Activated CD4-positive, alpha-beta T cell treated with anti-CD3 and anti-CD28 coated beads for 36 hours (primary cell): ENCODE data around the gene FBLN1. TPM values are rescaled to one million over a fixed set of nuclear protein-coding genes. Genes with fewer than 3 reads are reported as not detected.

ENCODE experiments used
- ATAC-seq: fragments of 200-7000 bp; cut with Tn5 transposase; one replicate; pipeline ENCODE4 v1.10.0; 2021; ENCODE audit warnings: mild to moderate bottlenecking, moderate library complexity
- CTCF ChIA-PET: fragments of 350-600 bp; sonication (Branson Sonifier 250); formaldehyde crosslinking; loops from one replicate; lab custom pipeline; 2021; ENCODE audit warnings: antibody characterized with exemption; lab: Charles Lee
- POLR2A ChIA-PET: fragments of 350-600 bp; sonication (Branson Sonifier 250); formaldehyde crosslinking; loops from one replicate; lab custom pipeline; 2021; ENCODE audit warnings: antibody characterized with exemption, inconsistent platforms; lab: Charles Lee
- DNase-seq: peaks from one replicate; pipeline ENCODE4 v3.0.0-alpha.2; 2020
- H3K27ac Mint-ChIP-seq: one replicate; pipeline ENCODE4 v1.8.0; 2021; ENCODE audit warnings: mixed read lengths
- H3K27me3 Mint-ChIP-seq: one replicate; pipeline ENCODE4 v1.8.0; 2021; ENCODE audit warnings: mixed read lengths
- H3K36me3 Mint-ChIP-seq: one replicate; pipeline ENCODE4 v1.8.0; 2021; ENCODE audit warnings: low read depth, mixed read lengths
- H3K4me1 Mint-ChIP-seq: one replicate; pipeline ENCODE4 v1.8.0; 2021; ENCODE audit warnings: mixed read lengths
- H3K4me3 Mint-ChIP-seq: one replicate; pipeline ENCODE4 v1.8.0; 2021; ENCODE audit warnings: mild to moderate bottlenecking, moderate library complexity, mixed read lengths
- H3K9me3 Mint-ChIP-seq: one replicate; pipeline ENCODE4 v1.8.0; 2021; ENCODE audit warnings: low read depth, mixed read lengths
- intact Hi-C, 2 experiments: fragments of 100-400 bp; cut with DNase I in 1 of 2; cut with micrococcal nuclease in 1 of 2; formaldehyde crosslinking; loops; one replicate each; pipeline versions ENCODE4 v1.14.2 to v1.15.1; 2022 to 2024; cut with DNase I, micrococcal nuclease
- total RNA-seq, 2 experiments: library from RNA; stranded (reverse); gene quantifications; one replicate each; pipeline ENCODE4 v1.2.3, GENCODE V29; 2021

The FBLN1 gene
- total RNA-seq, 2 experiments from 2014 or later: not detected

DNA sequence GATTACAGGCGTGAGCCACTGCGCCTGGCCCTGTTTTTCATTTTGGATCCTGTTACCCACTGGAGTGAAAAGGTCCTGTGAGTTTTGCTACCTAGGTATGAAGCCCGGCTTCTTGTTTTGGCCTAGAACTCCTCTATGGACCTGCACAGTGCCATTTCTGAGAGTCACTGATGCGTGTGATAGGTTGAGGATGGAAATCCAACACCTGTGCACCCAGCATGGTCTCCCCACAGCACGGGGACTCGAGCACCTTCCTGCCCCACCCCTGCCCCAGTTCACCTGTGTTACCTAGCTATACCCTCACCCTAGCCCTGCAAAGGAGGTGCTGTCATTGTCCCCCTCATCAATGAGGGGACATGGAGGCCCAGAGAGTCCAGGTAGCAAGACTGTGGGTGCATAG lies 5.1 kb downstream of the FBLN1 start:
- Mint-ChIP-seq H3K27me3 (peaks cover 19% of the 10 kb centered on the region), H3K9me3 (no peaks in the 10 kb centered on the region), H3K27ac (no peak overlapping the region), H3K4me3 (no peak overlapping the region), H3K36me3 (no peaks in the 10 kb centered on the region), H3K4me1 (no peaks in the 10 kb centered on the region)
- DNase-seq (no peak), ATAC-seq (no peak)
- CTCF ChIA-PET: no interaction called here
- intact Hi-C loops: no loop called here
- POLR2A ChIA-PET: no interaction called here

DNA sequence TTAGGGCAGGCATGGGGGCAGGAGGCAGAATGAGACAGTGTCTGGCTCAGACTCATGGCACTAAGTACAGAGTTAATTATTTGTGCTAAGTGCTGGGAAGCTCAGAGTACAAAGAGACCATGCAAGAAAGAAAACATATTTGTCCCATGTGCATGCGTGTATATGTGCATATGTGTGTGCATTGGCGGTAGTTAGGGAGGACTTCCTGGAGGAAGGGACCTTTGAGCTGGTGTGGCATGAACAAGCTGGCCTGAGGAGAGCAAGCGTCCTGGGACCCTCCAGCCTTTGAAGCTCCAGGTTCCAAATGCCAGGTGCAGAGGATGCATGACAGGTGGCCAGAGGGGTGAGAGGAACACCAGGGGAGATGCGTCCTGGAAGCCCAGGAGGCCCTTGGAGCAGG lies 6.1 kb downstream of the FBLN1 start:
- Mint-ChIP-seq H3K9me3 (no peaks in the 10 kb centered on the region), H3K27ac (no peak overlapping the region), H3K4me1 (no peaks in the 10 kb centered on the region), H3K36me3 (no peaks in the 10 kb centered on the region), H3K27me3 (peaks cover 17% of the 10 kb centered on the region), H3K4me3 (no peak overlapping the region)
- ATAC-seq (no peak), DNase-seq (no peak)
- intact Hi-C loops: no loop called here
- ChIA-PET CTCF (no interaction called here), POLR2A (no interaction called here)

DNA sequence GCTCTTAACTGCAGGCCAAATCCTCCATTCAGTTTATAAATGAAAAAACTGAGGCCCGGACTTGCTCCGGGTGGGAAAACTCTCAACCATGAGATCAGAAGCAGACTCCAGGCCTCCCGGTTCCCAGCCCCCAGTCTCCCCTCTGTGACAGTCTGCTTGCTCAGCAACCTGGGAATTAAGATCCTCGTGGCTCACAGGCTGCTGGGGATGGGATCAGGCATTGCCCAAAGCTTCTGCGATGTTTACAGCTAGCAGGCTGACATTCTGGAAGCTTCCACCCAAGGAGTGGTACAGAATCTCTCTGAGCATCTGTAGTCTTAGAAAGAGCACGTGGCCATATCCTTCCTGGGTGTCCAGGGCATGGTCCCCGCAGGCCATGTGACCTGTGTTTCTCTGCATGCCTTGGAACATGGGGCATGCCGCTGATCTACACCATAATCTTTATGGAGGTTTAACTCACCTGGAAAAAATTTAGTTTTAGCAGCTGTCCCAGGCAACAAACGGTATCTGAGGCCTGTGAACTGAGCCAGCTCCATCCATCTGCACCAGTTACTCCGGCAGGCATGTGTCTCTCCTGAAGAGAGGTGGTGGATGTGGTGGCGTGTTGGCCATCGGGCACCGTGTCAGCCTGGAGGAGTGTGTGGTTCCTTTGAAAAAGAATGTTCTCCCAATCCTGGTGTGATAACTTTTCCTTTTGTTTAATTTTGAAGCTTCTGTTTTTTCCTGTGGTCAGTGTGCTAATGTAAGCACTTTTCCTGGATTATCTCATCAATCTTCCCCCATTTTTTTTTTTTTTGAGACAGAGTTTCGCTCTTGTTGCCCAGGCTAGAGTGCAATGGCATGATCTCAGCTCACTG lies 7.9 kb downstream of the FBLN1 start:
- ChIA-PET POLR2A (no interaction called here), CTCF (interaction anchor here (0.6 kb wide), 1 partner anchor 1542 kb away, joined by 3 read pairs; no protein-coding TSS in a partner anchor)
- Mint-ChIP-seq H3K4me3 (no peak overlapping the region), H3K4me1 (no peaks in the 10 kb centered on the region), H3K36me3 (no peaks in the 10 kb centered on the region), H3K9me3 (no peaks in the 10 kb centered on the region), H3K27me3 (peaks cover 6% of the 10 kb centered on the region), H3K27ac (no peak overlapping the region)
- no peak for DNase-seq
- ATAC-seq: no peak
- intact Hi-C loops: no loop called here

DNA sequence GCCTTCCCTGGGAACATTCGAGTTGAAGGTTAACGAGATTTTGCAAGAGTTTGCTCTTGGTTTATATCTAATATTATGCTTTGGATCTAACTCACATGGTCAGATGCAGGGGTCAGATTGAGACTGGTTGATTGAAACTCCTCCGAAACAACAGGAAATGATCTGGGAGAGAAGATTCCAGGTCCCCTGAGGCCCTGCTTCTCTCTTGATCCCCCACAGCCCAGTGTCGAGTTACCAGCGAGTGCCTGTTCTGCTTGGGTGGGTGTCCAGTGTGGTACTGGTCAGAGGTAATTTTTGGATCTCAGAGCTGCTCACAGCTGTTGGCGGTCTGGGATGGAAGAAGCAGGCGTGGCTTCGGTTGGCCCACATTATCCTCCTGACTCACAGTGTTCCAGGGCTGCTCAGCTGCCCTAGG lies 9.2 kb downstream of the FBLN1 start:
- Mint-ChIP-seq H3K9me3 (no peaks in the 10 kb centered on the region), H3K36me3 (no peaks in the 10 kb centered on the region), H3K4me3 (no peak overlapping the region), H3K4me1 (no peaks in the 10 kb centered on the region), H3K27me3 (peaks cover 2% of the 10 kb centered on the region), H3K27ac (no peak overlapping the region)
- ChIA-PET CTCF (no interaction called here), POLR2A (no interaction called here)
- DNase-seq (no peak), ATAC-seq (no peak)
- intact Hi-C loops: no loop called here

DNA sequence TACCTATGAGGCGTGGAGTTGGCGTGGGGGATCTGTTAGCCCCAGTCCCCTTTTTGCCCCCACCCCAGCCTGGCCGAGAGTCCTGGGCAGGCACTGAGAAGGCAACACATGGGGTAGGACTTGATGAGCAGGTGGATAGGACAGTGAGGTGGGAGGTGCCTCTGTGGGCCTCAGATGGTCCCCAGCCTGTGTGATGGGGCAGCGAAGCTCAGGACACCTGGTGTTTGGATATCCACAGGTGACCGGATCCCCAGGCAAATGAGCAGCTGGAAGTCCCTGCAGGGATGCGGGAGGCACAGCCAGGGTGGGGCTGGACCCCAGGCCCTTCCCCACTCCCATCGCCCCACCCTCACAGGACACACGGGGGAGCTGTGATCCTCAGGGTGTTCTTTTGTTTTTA lies 9.7 kb downstream of the FBLN1 start:
- ChIA-PET CTCF (no interaction called here), POLR2A (no interaction called here)
- H3K27ac Mint-ChIP-seq: no peak overlapping the region
- H3K27me3 Mint-ChIP-seq: peaks cover 2% of the 10 kb centered on the region
- H3K9me3 Mint-ChIP-seq: no peaks in the 10 kb centered on the region
- DNase-seq (no peak), ATAC-seq (no peak)
- no peak overlapping the region for H3K4me3 Mint-ChIP-seq
- intact Hi-C loops: no loop called here
- H3K4me1 Mint-ChIP-seq: no peaks in the 10 kb centered on the region
- H3K36me3 Mint-ChIP-seq: no peaks in the 10 kb centered on the region

DNA sequence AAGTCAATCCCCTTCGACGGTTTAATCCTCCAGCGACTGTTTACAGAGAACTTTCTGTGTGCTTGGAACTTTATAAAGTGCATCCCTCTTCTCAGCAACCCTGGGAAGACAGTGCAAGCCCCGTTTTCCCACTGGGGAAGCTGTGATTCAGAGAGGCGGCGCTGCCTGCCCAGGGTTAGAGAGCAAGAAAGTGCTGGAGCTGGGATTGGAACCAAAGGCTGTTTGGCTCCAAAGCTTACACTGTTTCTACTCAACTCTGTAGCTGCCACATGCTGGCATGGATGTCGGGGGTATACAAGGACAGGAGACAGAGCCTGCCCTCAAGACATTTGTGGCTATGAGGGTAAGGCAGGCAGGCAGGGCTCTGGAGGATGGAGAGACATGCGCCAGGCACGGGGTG lies 13.0 kb downstream of the FBLN1 start:
- H3K9me3 Mint-ChIP-seq: no peaks in the 10 kb centered on the region
- no peak overlapping the region for H3K4me3 Mint-ChIP-seq
- H3K4me1 Mint-ChIP-seq: no peaks in the 10 kb centered on the region
- CTCF ChIA-PET: no interaction called here
- no peak overlapping the region for H3K27ac Mint-ChIP-seq
- intact Hi-C loops: no loop called here
- DNase-seq: no peak
- ATAC-seq: no peak
- H3K27me3 Mint-ChIP-seq: peaks cover 2% of the 10 kb centered on the region
- no peaks in the 10 kb centered on the region for H3K36me3 Mint-ChIP-seq
- POLR2A ChIA-PET: no interaction called here

DNA sequence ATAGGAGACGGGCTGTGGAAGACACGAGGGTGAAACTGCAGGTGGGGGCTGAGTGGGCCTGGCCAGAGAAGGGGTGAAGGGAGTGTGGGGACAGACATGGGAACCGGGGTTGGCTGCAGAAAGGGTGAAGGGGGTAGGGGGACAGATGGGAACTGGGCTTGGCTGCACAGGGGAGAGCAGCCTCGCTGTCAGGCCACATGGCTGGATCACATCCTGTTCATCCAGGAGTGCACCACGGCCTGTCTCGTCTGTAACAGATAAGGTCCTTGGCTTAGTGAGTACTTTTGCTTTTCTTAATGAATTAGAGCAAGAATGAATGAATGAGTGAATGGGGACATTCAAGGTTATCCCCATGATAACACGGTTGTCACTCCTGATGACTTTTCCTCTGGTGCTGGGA lies 13.5 kb downstream of the FBLN1 start:
- Mint-ChIP-seq H3K9me3 (no peaks in the 10 kb centered on the region), H3K4me1 (no peaks in the 10 kb centered on the region), H3K4me3 (no peak overlapping the region), H3K27ac (no peak overlapping the region), H3K36me3 (no peaks in the 10 kb centered on the region), H3K27me3 (peaks cover 2% of the 10 kb centered on the region)
- intact Hi-C loops: no loop called here
- ChIA-PET CTCF (interaction anchor here (0.6 kb wide), 2 partner anchors 63 to 75 kb away, joined by 3 to 4 read pairs; no protein-coding TSS in a partner anchor), POLR2A (no interaction called here)
- DNase-seq: no peak
- ATAC-seq: no peak

DNA sequence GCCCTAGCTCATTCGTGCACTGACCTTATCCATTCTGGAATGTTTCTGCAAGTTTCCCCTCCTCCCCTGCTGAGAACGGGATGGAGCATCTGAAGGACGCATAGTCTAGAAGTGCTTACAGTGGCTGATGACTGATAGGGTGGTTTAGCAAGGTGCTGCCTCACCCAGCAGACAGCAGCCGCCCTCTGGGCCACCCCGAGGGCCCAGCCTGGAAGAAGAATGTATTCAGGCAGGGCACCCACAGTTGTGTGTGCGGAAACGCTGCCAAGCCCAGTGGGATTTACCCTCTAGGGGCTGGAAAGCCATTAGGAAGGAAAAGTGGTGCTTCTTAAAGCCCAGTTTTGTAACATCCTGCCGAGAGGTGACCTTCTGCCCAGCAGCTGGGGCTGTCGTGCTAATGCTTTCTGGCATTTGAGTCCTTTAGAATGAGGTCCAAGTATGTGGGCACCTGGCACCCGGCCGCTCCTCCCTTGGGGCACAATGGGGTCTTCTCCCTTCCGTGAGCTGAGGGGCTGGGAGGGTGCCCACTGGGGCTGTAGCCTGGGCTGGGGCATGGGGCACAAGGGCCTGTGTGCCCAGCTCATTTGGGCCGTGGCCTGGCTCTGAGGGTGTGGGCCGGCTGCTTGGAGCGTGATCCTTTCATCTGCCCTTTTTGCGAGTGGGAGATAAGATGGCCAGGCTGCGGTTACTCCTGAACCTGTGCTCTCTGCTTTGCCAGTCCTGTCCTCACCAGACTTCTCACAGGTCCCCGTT lies 14.4 kb downstream of the FBLN1 start:
- intact Hi-C loops: no loop called here
- H3K4me3 Mint-ChIP-seq: no peak overlapping the region
- no peak for DNase-seq
- ATAC-seq: no peak
- H3K27me3 Mint-ChIP-seq: peaks cover 2% of the 10 kb centered on the region
- POLR2A ChIA-PET: no interaction called here
- no peaks in the 10 kb centered on the region for H3K36me3 Mint-ChIP-seq
- CTCF ChIA-PET: interaction anchor here (0.6 kb wide), 1 partner anchor 76 kb away, joined by 4 read pairs; no protein-coding TSS in a partner anchor
- no peaks in the 10 kb centered on the region for H3K9me3 Mint-ChIP-seq
- no peak overlapping the region for H3K27ac Mint-ChIP-seq
- H3K4me1 Mint-ChIP-seq: no peaks in the 10 kb centered on the region

DNA sequence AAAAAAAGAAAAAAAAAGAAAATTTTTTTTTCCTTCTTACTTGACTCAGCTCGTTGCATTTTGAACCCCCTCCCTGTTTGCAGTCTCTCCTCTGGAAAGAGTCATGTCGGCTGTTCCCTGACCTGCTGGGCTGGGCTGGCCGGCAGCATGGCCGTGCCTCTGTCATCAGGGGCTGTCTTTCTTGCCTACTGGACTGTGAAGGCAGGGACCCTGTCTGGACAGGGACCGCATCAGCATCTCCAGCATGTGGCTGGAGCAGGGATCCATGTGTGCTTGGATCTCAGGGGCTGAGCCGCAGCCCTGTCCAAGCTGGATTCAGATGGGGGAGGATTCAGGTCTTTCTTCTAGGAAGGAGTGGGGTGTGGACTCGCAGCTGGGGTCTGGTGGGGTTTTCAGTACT lies 15.5 kb downstream of the FBLN1 start:
- POLR2A ChIA-PET: no interaction called here
- H3K4me3 Mint-ChIP-seq: no peak overlapping the region

DNA sequence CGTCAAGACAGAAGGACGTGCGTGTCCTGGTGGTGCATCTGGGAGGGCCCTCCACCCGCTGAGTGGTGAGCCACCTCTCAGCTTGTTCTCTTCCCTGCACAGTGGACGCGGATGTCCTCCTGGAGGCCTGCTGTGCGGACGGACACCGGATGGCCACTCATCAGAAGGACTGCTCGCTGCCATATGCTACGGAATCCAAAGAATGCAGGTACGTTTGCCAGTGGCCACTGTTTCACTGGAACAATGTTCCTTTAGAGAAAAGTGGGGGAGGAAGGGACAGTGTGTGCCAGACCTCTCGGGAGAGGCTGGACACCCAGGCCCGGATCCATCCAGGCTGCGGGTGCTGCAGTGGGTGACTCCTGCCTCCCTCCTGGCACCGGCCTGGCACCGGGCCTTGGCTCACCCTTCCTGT lies 15.9 kb downstream of the FBLN1 start:
- Mint-ChIP-seq H3K4me3 (no peak overlapping the region), H3K27me3 (peaks cover under 1% of the 10 kb centered on the region), H3K4me1 (no peaks in the 10 kb centered on the region), H3K9me3 (no peaks in the 10 kb centered on the region), H3K27ac (no peak overlapping the region), H3K36me3 (no peaks in the 10 kb centered on the region)
- ATAC-seq: no peak
- POLR2A ChIA-PET: no interaction called here
- CTCF ChIA-PET: no interaction called here
- no peak for DNase-seq
- intact Hi-C loops: no loop called here

More for the DNA sequence above, 15.5 kb downstream of the FBLN1 start:
- Mint-ChIP-seq H3K9me3 (no peaks in the 10 kb centered on the region), H3K36me3 (no peaks in the 10 kb centered on the region), H3K27me3 (peaks cover 2% of the 10 kb centered on the region), H3K27ac (no peak overlapping the region), H3K4me1 (no peaks in the 10 kb centered on the region)
- intact Hi-C loops: no loop called here
- DNase-seq: no peak
- CTCF ChIA-PET: no interaction called here
- no peak for ATAC-seq

DNA sequence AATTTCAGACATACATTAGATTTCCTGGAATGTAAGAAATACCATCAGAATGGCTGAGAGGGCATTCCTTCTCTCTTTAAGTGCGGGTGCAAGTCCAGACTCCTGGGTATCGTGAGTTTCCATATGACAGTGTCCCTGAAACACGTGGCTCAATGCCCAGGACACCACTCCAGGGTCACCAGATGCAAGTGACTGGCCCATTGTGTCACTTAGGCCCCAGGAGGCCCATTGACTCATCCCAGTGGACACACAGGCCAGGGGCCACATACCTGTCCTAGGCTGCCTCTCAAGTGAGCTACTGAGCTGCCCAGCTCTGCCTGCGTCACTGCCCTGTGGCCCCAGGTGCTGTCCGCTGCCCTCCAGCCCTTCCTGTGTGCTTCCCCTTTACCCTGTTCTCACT lies 18.5 kb downstream of the FBLN1 start:
- POLR2A ChIA-PET: interaction anchor here (0.6 kb wide), 1 partner anchor 188 kb away, joined by 3 read pairs; no protein-coding TSS in a partner anchor
- no peak overlapping the region for H3K27ac Mint-ChIP-seq
- H3K27me3 Mint-ChIP-seq: no peaks in the 10 kb centered on the region
- H3K9me3 Mint-ChIP-seq: no peaks in the 10 kb centered on the region
- H3K36me3 Mint-ChIP-seq: no peaks in the 10 kb centered on the region
- no peak for ATAC-seq
- intact Hi-C loops: no loop called here
- CTCF ChIA-PET: no interaction called here
- H3K4me1 Mint-ChIP-seq: no peaks in the 10 kb centered on the region
- H3K4me3 Mint-ChIP-seq: no peak overlapping the region
- DNase-seq: no peak

DNA sequence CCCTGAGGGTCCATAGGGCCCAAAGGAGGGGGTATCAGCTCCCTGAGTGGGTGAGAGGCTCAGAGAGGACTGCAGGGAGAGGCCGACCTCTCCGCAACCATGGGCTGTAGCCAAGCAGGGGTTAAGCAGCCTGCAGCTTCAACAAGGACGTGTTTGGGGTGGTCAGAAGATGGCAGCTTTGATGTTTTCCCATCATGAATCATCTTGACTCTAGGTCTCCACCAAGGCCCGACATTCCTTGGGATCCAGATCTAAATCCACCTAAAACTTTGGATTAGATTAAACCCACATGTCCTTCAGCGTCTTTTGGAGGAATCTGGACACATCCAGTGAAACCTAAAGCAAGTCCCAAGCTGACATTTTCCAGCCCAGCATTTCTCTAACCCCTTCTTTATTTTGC lies 19.8 kb downstream of the FBLN1 start:
- no peak for ATAC-seq
- H3K9me3 Mint-ChIP-seq: no peaks in the 10 kb centered on the region
- ChIA-PET POLR2A (no interaction called here), CTCF (no interaction called here)
- H3K36me3 Mint-ChIP-seq: no peaks in the 10 kb centered on the region
- H3K4me1 Mint-ChIP-seq: no peaks in the 10 kb centered on the region
- H3K27ac Mint-ChIP-seq: no peak overlapping the region
- H3K4me3 Mint-ChIP-seq: no peak overlapping the region
- intact Hi-C loops: no loop called here
- DNase-seq: no peak
- no peaks in the 10 kb centered on the region for H3K27me3 Mint-ChIP-seq
